Measurements from ENCODE around the gene SUPT3H.

The SUPT3H gene

GRCh38 chr6:44923444-44923843 lies 454.3 kb downstream of the SUPT3H start:
- H3K4me3 ChIP-seq (ENCODE audit: low read depth, low read length), result no peak overlapping the region
- TF ChIP-seq CTCF (conservative IDR thresholded peaks at IDR 0.05; ENCODE audit: low read depth, low read length), result no peak
- DNase-seq (ENCODE audit: low read depth), result no peak

GRCh38 chr6:44921798-44922197 lies 455.9 kb downstream of the SUPT3H start:
- DNase-seq (ENCODE audit: low read depth), result no peak
- TF ChIP-seq CTCF (conservative IDR thresholded peaks at IDR 0.05; ENCODE audit: low read depth, low read length), result no peak
- no peak overlapping the region for H3K4me3 ChIP-seq (ENCODE audit: low read depth, low read length)

GRCh38 chr6:44920952-44921491 lies 456.7 kb downstream of the SUPT3H start:
- H3K4me3 ChIP-seq (ENCODE audit: low read depth, low read length), result no peak overlapping the region
- DNase-seq (ENCODE audit: low read depth), result peak; percentile 38
- no peak for TF ChIP-seq CTCF (conservative IDR thresholded peaks at IDR 0.05; ENCODE audit: low read depth, low read length)

- no peak for TF ChIP-seq CTCF (conservative IDR thresholded peaks at IDR 0.05; ENCODE audit: low read depth, low read length)
- DNase-seq (ENCODE audit: low read depth), result peak; percentile 8
- H3K4me3 ChIP-seq (ENCODE audit: low read depth, low read length), result no peak overlapping the region
Measured at GRCh38 chr6:44918671-44919296, 458.9 kb downstream of the SUPT3H start.

- H3K4me3 ChIP-seq (ENCODE audit: low read depth, low read length), result no peak overlapping the region
- no peak for DNase-seq (ENCODE audit: low read depth)
- TF ChIP-seq CTCF (conservative IDR thresholded peaks at IDR 0.05; ENCODE audit: low read depth, low read length), result no peak
Measured at GRCh38 chr6:44917430-44917829, 460.3 kb downstream of the SUPT3H start.

GRCh38 chr6:44915111-44915510 lies 462.6 kb downstream of the SUPT3H start:
- DNase-seq (ENCODE audit: low read depth), result no peak
- H3K4me3 ChIP-seq (ENCODE audit: low read depth, low read length), result no peak overlapping the region
- TF ChIP-seq CTCF (conservative IDR thresholded peaks at IDR 0.05; ENCODE audit: low read depth, low read length), result no peak

GRCh38 chr6:44914141-44914540 lies 463.6 kb downstream of the SUPT3H start:
- TF ChIP-seq CTCF (conservative IDR thresholded peaks at IDR 0.05; ENCODE audit: low read depth, low read length), result no peak
- no peak for DNase-seq (ENCODE audit: low read depth)
- H3K4me3 ChIP-seq (ENCODE audit: low read depth, low read length), result no peak overlapping the region
